NCI-H748 treated with DMSO at 0.1 percent for 48 hours (cell line): ENCODE measurements around the gene PHACTR2.
"Not testable (repeated sequence)": the region's sequence is repeated elsewhere in the genome, so short reads cannot be mapped to it uniquely, and the experiment has no call there.

Experiments used
- DNase-seq: peaks from one replicate; lab custom pipeline; 2025; lab: John Stamatoyannopoulos, UW

PHACTR2 gene

GRCh38 chr6:143864234-143864633 is 186.5 kb downstream of the PHACTR2 start, which contains the start of gene ZC2HC1B:
Gene ZC2HC1B (plus strand): TSS chr6:143864474. CDS start chr6:143864540, 66 bp downstream.
- no peak for DNase-seq

- no peak for DNase-seq
Measured at GRCh38 chr6:143867236-143867635, 189.5 kb downstream of the PHACTR2 start.

- DNase-seq: not testable (repeated sequence)
Measured at GRCh38 chr6:143868808-143869207, 191.0 kb downstream of the PHACTR2 start.

GRCh38 chr6:143871202-143871730 is 193.5 kb downstream of the PHACTR2 start:
- DNase-seq: not testable (repeated sequence)

DNA sequence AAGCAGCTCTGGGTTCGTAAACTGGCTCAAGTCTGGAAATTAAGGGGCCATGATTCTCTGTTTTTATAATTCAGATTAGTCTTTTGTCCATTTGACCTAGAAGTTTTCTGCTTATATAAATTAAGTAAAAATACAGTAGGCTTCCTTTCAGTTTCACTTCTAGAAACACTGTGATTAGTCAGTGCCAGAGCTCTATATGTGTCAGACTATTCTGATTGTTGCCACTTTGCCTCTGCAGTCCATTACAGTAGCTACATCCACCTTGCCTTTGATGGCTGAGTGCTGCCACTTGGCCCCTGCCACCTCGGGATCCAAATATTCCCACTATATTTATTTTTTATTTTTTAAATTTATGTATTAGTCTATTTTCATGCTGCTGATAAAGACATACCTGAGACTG is 194.4 kb downstream of the PHACTR2 start:
- no peak for DNase-seq

DNA sequence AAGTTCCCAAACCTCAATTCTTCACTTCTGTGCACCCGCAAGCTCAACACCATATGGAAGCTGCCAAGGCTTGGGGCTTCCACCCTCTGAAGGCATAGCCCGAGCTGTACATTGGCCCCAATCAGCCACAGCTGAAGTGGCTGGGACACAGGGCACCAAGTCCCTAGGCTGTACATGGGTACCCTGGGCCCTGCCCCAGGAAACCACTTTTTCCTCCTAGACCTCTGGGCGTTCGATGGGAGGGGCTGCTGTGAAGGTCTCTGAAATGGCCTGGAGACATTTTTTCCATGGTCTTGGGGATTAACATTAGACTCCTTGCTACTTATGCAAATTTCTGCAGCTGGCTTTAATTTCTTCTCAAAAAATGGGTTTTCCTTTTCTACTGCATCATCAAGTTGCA is 195.8 kb downstream of the PHACTR2 start:
- not testable (repeated sequence) for DNase-seq

DNA sequence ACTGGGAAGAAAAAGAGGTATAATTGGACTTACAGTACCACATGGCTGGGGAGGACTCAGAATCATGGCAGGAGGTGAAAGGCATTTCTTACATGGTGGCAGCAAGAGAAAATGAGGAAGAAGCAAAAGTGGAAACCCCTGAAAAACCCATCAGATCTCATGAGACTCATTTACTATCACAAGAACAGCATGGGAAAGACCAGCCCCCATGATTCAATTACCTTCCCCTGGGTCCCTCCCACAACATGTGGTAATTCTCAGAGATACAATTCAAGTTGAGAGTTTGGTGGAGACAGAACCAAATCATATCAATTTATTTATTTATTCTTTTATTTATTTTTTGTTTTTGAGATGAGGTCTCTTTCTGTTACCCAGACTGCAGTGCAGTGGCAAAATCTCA is 196.7 kb downstream of the PHACTR2 start:
- not testable (repeated sequence) for DNase-seq

DNA sequence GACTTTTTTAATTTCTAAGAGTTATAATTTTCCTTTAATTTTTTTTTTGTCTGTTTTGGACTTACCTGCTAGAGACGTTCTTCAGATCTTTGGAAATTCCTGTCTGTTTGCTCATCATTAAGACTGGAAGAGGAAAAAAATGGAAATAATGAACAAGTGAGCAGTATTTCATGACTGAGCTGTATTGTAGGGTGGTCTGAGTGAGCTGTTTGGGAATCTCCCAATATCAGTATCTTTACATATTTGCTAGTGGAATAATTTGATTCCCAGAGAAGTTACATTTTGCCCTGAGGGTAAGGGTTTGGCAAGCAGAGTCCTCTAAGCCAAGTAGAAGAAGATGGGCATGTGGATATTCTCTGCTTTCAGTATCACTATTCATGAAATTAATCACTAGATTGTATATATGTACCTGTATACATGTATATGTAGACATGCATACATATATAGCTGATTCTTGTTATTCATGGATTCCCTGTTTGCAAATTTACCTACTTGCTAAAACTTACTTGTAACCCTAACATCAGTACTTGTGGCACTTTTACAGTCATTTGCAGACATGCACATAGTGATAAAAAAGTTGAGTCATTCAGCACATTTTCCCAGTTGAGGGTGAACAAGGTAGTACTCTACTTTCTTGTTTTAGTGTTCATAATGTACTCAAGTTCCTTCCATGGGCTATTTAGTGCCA is 200.0 kb downstream of the PHACTR2 start:
- DNase-seq: no peak

DNA sequence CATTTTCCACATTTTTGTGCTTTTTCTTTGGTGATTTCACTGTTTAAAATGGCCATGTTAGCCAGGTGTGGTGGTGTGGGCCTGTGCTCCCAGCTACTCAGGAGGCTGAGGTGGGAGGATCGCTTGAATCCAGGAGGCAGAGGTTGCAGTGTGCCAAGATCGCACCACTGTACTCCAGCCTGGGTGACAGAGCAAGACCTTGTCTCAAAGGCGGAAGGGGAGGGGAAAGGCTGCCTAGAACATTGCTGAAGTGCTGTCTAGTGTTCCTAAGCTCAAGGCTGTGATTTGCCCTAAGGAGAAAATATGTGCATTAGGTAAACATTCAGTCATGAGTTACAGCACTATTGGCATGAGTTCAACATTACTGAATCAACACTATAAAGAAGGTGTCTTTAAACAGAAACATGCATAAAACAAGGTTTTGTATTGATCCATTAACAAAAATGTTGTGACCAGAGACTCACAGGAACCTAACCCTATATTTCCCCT is 200.6 kb downstream of the PHACTR2 start:
- no peak for DNase-seq

DNA sequence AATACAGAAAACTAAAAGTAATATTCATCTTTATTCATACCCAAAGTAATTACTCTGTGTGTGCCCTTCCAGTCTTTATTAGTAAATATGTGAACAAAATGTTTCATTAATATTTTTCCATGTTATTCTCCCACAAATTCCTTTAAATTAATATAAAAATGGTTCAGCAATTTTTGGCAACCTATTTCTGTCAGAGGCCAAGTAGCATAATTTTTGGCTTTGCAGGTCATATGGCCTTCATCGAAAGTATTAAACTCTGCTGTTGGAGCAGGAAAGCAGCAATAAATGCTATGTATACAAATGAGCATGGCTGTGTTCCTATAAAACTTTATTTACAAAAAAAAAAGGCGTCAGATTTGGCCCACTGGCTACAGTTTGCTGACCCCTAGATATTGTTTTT is 202.6 kb downstream of the PHACTR2 start:
- DNase-seq: no peak
